Activated T-cell treated with anti-CD3 and anti-CD28 coated beads, Interleukin-2, amount 50 U/mL, for 24 hours (primary cell): Measurements from ENCODE around the gene ROBO2.

Experiments
- DNase-seq: peaks from one replicate; pipeline ENCODE4 v3.0.0-alpha.2; 2020
- H3K27ac Mint-ChIP-seq: 2 replicates; pipeline ENCODE4 v1.8.0; 2020; ENCODE audit warnings: mild to moderate bottlenecking, mixed read lengths
- H3K27me3 Mint-ChIP-seq: 2 replicates; pipeline ENCODE4 v1.8.0; 2020; ENCODE audit warnings: mixed read lengths
- H3K36me3 Mint-ChIP-seq: 2 replicates; pipeline ENCODE4 v1.8.0; 2020; ENCODE audit warnings: low read depth, mixed read lengths
- H3K4me1 Mint-ChIP-seq: 2 replicates; pipeline ENCODE4 v1.8.0; 2020; ENCODE audit warnings: low read depth, mixed read lengths
- H3K4me3 Mint-ChIP-seq: 2 replicates; pipeline ENCODE4 v1.8.0; 2020; ENCODE audit warnings: mild to moderate bottlenecking, moderate library complexity, mixed read lengths
- H3K9me3 Mint-ChIP-seq: 2 replicates; pipeline ENCODE4 v1.8.0; 2020; ENCODE audit warnings: mixed read lengths

Gene ROBO2

GRCh38 chr3:77039606-77040171, at the start of gene ROBO2:
Gene ROBO2 (plus strand): TSS chr3:77040099. CDS start chr3:77040786, 687 bp downstream.
- no peaks in the 10 kb centered on the region for H3K36me3 Mint-ChIP-seq
- H3K4me1 Mint-ChIP-seq = peaks cover 4% of the 10 kb centered on the region
- peaks cover 13% of the 10 kb centered on the region for H3K9me3 Mint-ChIP-seq
- no peak for DNase-seq
- H3K27me3 Mint-ChIP-seq = peaks cover 34% of the 10 kb centered on the region
- no peak within 1 kb of the TSS for H3K4me3 Mint-ChIP-seq
- H3K27ac Mint-ChIP-seq = no peak within 1 kb of the TSS

DNA sequence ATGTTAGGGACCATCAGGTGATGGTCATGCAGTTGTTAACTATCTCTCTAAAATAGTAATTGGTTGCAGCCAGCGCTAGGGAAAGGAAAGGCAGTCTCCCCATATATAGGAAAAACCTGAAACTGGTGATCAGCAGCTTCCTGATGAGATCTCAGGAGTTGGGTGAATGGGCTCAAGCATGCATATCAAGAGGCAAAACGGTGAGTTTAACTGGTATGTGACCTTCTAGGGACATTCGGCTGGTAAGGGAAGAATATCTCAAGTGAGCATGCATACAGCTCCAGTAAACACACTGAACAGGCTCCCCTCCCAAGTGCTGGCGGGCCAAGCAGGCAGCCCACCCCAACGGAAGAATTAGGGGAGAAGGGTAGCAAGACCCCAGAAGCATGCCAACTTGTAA, 49.3 kb upstream of the ROBO2 start:
- Mint-ChIP-seq H3K4me3 (no peak overlapping the region), H3K36me3 (no peaks in the 10 kb centered on the region), H3K27me3 (no peaks in the 10 kb centered on the region), H3K27ac (no peak overlapping the region), H3K4me1 (no peaks in the 10 kb centered on the region), H3K9me3 (peaks cover 9% of the 10 kb centered on the region)
- no peak for DNase-seq

DNA sequence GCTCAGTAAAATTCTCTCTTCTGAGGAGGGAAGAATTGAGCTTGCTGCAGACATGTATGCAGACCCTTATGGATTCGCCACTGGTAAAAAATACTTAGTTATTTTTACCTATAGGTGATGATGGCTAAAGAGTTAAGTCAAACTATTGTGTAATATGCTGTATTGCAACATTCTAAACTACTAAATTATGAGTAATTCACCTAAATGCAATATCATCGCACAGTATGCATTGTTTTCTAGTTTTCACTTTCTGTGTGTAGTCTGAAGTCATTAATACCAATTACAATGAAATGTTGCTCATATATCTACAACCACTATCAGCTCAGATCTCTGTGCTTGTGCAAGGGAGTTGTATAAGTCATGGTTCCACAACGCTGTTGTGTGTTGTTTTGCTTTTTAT, 48.7 kb upstream of the ROBO2 start:
- DNase-seq = no peak
- Mint-ChIP-seq H3K27me3 (no peaks in the 10 kb centered on the region), H3K36me3 (no peaks in the 10 kb centered on the region), H3K4me1 (no peaks in the 10 kb centered on the region), H3K4me3 (no peak overlapping the region), H3K27ac (no peak overlapping the region), H3K9me3 (peaks cover 9% of the 10 kb centered on the region)

DNA sequence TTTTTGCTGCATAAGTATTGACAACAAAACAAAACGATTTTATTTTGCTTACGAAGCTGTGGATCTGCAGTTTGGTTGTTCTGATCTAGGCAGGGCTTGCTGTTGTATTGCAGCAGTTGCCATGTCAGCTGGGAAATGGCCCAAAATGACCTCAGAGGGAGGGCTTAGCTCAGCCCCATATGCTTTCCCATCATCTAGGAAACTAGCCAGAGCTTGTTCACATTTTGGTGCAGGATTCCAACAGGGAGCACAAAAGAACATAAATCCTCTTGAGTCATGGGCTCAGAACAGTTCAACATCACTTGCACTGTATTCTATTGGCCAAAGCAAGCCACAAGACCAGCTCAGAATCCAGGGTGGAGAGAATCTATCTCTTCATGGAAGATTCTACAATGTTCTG, 42.2 kb upstream of the ROBO2 start:
- no peaks in the 10 kb centered on the region for H3K4me1 Mint-ChIP-seq
- H3K27me3 Mint-ChIP-seq = no peaks in the 10 kb centered on the region
- no peak for DNase-seq
- H3K4me3 Mint-ChIP-seq = no peak overlapping the region
- H3K27ac Mint-ChIP-seq = no peak overlapping the region
- no peaks in the 10 kb centered on the region for H3K36me3 Mint-ChIP-seq
- peaks cover 14% of the 10 kb centered on the region for H3K9me3 Mint-ChIP-seq

- Mint-ChIP-seq H3K9me3 (peaks cover 11% of the 10 kb centered on the region), H3K27me3 (no peaks in the 10 kb centered on the region), H3K36me3 (no peaks in the 10 kb centered on the region), H3K27ac (no peak overlapping the region), H3K4me3 (no peak overlapping the region), H3K4me1 (no peaks in the 10 kb centered on the region)
- DNase-seq = no peak
Observed at GRCh38 chr3:76998555-76998954, 41.3 kb upstream of the ROBO2 start.

- no peaks in the 10 kb centered on the region for H3K36me3 Mint-ChIP-seq
- no peaks in the 10 kb centered on the region for H3K27me3 Mint-ChIP-seq
- H3K27ac Mint-ChIP-seq = no peak overlapping the region
- DNase-seq = no peak
- H3K4me3 Mint-ChIP-seq = no peak overlapping the region
- no peaks in the 10 kb centered on the region for H3K4me1 Mint-ChIP-seq
- H3K9me3 Mint-ChIP-seq = peaks cover 15% of the 10 kb centered on the region
Observed at GRCh38 chr3:77001062-77001701, 38.7 kb upstream of the ROBO2 start.

DNA sequence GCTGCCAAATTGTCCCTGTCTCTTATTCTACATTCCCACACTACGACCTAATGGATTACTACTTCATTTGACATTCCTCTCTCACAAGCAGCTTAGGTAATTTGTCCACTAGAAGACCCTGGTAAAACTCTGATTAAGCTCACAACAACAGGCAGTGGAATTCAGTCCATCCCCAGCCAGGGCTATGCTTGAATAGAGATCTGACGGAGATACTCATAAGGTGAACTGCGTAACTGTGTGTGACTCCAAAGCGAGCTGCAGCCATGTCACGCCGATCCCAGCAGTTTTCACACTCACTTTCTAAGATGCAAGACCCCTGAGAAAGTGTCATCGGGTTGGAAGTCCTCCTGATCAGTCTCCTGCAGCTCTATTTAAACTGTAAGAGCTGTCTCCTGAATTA, 25.7 kb upstream of the ROBO2 start:
- Mint-ChIP-seq H3K4me3 (no peak overlapping the region), H3K4me1 (no peaks in the 10 kb centered on the region), H3K27me3 (no peaks in the 10 kb centered on the region), H3K9me3 (peaks cover 10% of the 10 kb centered on the region), H3K36me3 (no peaks in the 10 kb centered on the region), H3K27ac (no peak overlapping the region)
- DNase-seq = no peak

DNA sequence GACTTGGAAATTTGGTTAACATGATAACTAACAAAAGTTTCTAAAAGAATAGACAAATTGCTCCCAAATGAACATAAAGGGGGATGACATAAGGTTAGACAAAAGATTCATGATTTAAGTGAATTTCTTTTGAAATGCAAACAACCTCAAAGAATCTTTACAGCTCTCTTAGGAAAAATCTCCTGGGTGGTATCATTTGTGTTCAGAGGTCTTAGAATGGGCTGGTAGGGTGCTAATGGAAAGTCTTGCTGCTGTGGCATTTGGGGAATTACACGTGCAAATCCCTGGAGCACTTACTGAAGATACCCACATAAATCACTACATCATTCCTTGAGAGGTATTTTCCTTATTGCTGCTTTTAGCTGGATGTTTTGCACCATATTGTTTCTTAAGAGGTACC, 14.4 kb upstream of the ROBO2 start:
- Mint-ChIP-seq H3K36me3 (no peaks in the 10 kb centered on the region), H3K9me3 (peaks cover 14% of the 10 kb centered on the region), H3K4me1 (no peaks in the 10 kb centered on the region), H3K4me3 (no peak overlapping the region), H3K27me3 (no peaks in the 10 kb centered on the region), H3K27ac (no peak overlapping the region)
- no peak for DNase-seq

DNA sequence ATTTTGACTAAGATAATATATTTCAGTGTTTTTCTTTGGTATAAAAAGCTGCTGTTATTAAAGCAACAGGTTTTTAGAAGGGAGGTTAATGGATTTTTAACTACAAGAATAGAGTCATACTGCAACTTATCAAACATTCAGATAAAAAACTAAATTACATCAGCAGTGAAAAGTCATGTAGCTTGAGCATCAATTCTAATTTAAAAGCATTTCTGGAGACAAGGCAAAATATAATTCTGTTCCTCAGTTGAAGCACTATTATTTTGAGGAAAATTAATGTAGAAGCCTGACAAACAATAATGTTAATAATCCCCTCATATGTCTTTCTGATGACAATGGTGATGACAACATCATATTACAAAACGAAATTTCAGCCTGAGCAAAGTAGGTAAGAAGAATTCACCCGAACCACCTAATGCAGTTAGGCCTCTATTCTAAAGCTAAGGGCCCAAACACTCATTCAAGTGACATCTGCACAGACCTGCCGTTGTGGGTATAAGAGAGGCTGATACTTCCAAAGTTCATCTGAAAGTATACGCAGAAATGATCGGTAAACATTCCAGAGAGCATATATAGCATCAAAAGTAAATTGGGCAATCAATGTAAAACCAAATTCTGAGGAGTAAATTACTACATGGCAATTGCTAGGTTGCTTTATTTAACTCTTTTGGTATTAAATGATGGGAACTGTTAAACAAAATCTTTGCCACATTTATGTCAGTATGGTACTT, 12.8 kb upstream of the ROBO2 start:
- Mint-ChIP-seq H3K36me3 (no peaks in the 10 kb centered on the region), H3K4me1 (no peaks in the 10 kb centered on the region), H3K27ac (no peak overlapping the region), H3K27me3 (no peaks in the 10 kb centered on the region), H3K4me3 (no peak overlapping the region), H3K9me3 (peaks cover 14% of the 10 kb centered on the region)
- no peak for DNase-seq

DNA sequence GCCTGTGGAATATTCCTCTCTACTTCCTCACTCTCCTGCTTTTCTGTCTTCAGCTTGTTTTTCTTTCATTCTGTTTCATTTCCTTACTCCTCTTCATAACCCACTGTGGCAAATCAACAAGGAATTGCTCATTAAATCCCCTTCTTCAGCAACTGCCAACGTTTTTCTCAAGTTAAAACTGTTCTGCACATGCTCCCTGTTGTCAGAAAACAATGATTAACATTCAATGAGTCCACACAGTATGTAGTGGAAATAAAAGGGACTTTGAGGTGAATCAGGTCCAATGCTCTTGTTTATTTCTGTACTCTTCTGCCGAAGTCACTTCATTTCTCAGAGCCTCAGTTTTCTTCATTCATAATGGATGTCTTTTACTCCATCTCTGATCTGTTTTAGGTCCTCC, 11.9 kb upstream of the ROBO2 start:
- peaks cover 12% of the 10 kb centered on the region for H3K9me3 Mint-ChIP-seq
- no peaks in the 10 kb centered on the region for H3K27me3 Mint-ChIP-seq
- H3K27ac Mint-ChIP-seq = no peak overlapping the region
- H3K36me3 Mint-ChIP-seq = no peaks in the 10 kb centered on the region
- no peak overlapping the region for H3K4me3 Mint-ChIP-seq
- no peak for DNase-seq
- no peaks in the 10 kb centered on the region for H3K4me1 Mint-ChIP-seq

- H3K4me3 Mint-ChIP-seq = no peak overlapping the region
- peaks cover 34% of the 10 kb centered on the region for H3K27me3 Mint-ChIP-seq
- H3K36me3 Mint-ChIP-seq = no peaks in the 10 kb centered on the region
- H3K4me1 Mint-ChIP-seq = peaks cover 4% of the 10 kb centered on the region
- no peak overlapping the region for H3K27ac Mint-ChIP-seq
- peaks cover 13% of the 10 kb centered on the region for H3K9me3 Mint-ChIP-seq
- no peak for DNase-seq
Observed at GRCh38 chr3:77038468-77038929, 1.4 kb upstream of the ROBO2 start.

GRCh38 chr3:77038930-77039605, 831 bp upstream of the ROBO2 start:
- Mint-ChIP-seq H3K9me3 (peaks cover 13% of the 10 kb centered on the region), H3K27me3 (peaks cover 34% of the 10 kb centered on the region), H3K36me3 (no peaks in the 10 kb centered on the region), H3K4me3 (no peak overlapping the region), H3K27ac (no peak overlapping the region), H3K4me1 (peaks cover 4% of the 10 kb centered on the region)
- no peak for DNase-seq

DNA sequence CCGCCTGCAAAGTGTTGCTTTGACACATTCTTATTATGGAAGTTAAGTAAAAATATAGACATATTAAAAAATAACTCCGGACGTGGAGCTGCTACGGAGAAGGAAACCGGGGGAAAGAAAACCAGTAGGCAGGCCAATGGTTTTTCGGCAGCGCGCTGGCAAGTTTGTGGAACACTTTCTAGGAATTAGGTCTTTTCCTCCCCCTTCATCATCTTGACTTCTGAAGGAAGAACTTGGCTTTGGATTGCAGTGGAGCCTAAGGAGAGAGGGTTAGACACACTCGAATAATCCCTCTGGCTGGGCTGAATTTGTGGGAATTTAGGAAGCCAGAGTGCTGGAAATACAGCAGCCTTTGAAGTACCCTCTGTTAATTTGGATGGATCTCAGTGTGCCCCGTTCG, 317 bp downstream of the ROBO2 start:
- no peak overlapping the region for H3K27ac Mint-ChIP-seq
- H3K4me3 Mint-ChIP-seq = no peak overlapping the region
- peaks cover 4% of the 10 kb centered on the region for H3K4me1 Mint-ChIP-seq
- H3K27me3 Mint-ChIP-seq = peaks cover 34% of the 10 kb centered on the region
- H3K36me3 Mint-ChIP-seq = no peaks in the 10 kb centered on the region
- H3K9me3 Mint-ChIP-seq = peaks cover 11% of the 10 kb centered on the region
- no peak for DNase-seq

- peaks cover 4% of the 10 kb centered on the region for H3K4me1 Mint-ChIP-seq
- DNase-seq = no peak
- peaks cover 34% of the 10 kb centered on the region for H3K27me3 Mint-ChIP-seq
- H3K9me3 Mint-ChIP-seq = peaks cover 16% of the 10 kb centered on the region
- H3K27ac Mint-ChIP-seq = no peak overlapping the region
- no peak overlapping the region for H3K4me3 Mint-ChIP-seq
- H3K36me3 Mint-ChIP-seq = no peaks in the 10 kb centered on the region
Observed at GRCh38 chr3:77040926-77041722, 1.2 kb downstream of the ROBO2 start.
